SK-N-SH treated with all-trans-retinoic acid at 6 μM for 48 hours (cell line): ENCODE data around the gene SCN7A.

Experiments
- ARNTL ChIP-seq: fragments of 450-650 bp; formaldehyde crosslinking; IDR thresholded peaks from 2 replicates; pipeline ENCODE4 v1.5.0; 2020; ENCODE audit warnings: low read depth, mild to moderate bottlenecking, moderate library complexity, borderline replicate concordance
- CREB5 ChIP-seq: fragments of 250-450 bp; sonication (Bioruptor Pico); IDR thresholded peaks from 2 replicates; pipeline ENCODE4 v1.5.1; 2020; ENCODE audit warnings: low read depth, mild to moderate bottlenecking, moderate library complexity
- ISL1 ChIP-seq: fragments of 250-450 bp; sonication (Bioruptor Pico); IDR thresholded peaks from 2 replicates; pipeline ENCODE4 v2.1.2; 2022; ENCODE audit warnings: mild to moderate bottlenecking, moderate library complexity
- RARB ChIP-seq: fragments of 250-450 bp; sonication (Bioruptor Pico); IDR thresholded peaks from 2 replicates; pipeline ENCODE4 v1.8.0; 2021; ENCODE audit warnings: mild to moderate bottlenecking, moderate library complexity
- TOX ChIP-seq: fragments of 250-450 bp; sonication (Bioruptor Pico); IDR thresholded peaks from 2 replicates; pipeline ENCODE4 v1.8.0; 2021; ENCODE audit warnings: mild to moderate bottlenecking, moderate library complexity, borderline replicate concordance
- ZFP30 ChIP-seq: fragments of 450-650 bp; formaldehyde crosslinking; IDR thresholded peaks from 2 replicates; pipeline ENCODE4 v1.5.0; 2022; ENCODE audit warnings: mild to moderate bottlenecking, moderate library complexity
- ZNF70 ChIP-seq: fragments of 450-650 bp; formaldehyde crosslinking; IDR thresholded peaks from 2 replicates; pipeline ENCODE4 v1.5.0; 2020; ENCODE audit warnings: mild to moderate bottlenecking, moderate library complexity
- TF ChIP-seq, protein P1 (sequence below): fragments of 250-450 bp; sonication (Bioruptor Pico); IDR thresholded peaks from 2 replicates; pipeline ENCODE4 v1.8.0; 2020; ENCODE audit warnings: mild to moderate bottlenecking, moderate library complexity, borderline replicate concordance

DNA sequence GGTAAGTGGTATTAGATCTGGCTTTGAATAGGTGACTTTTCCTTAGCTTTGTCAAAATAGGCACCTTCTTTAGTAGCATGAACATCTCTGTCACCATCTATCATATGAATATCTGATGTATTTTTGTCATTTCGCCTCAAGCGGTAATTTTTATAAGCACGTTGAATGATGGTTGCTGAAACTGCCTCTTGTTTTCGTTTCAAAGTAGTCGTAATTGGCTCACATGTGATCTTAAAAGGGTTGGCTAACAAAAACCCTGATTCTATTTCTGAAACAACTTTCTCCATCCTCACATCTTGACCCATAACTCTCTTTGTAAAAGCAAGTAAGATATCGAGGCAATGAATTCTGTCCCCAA is 88.5 kb downstream of the SCN7A start:
- TF ChIP-seq ZNF70 (no peak), RARB (no peak), CREB5 (CRISPR knock-in tag) (no peak), ARNTL (CRISPR knock-in tag) (no peak), TOX (CRISPR knock-in tag) (no peak), ZFP30 (no peak), ISL1 (no peak)
- TF ChIP-seq, protein P1, sequence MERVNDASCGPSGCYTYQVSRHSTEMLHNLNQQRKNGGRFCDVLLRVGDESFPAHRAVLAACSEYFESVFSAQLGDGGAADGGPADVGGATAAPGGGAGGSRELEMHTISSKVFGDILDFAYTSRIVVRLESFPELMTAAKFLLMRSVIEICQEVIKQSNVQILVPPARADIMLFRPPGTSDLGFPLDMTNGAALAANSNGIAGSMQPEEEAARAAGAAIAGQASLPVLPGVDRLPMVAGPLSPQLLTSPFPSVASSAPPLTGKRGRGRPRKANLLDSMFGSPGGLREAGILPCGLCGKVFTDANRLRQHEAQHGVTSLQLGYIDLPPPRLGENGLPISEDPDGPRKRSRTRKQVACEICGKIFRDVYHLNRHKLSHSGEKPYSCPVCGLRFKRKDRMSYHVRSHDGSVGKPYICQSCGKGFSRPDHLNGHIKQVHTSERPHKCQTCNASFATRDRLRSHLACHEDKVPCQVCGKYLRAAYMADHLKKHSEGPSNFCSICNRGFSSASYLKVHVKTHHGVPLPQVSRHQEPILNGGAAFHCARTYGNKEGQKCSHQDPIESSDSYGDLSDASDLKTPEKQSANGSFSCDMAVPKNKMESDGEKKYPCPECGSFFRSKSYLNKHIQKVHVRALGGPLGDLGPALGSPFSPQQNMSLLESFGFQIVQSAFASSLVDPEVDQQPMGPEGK (CRISPR knock-in tag), result no peak
